NCI-H526 treated with DMSO at 0.1 percent for 48 hours (cell line): ENCODE results near the gene KRTAP9-2.
"Not testable (repeated sequence)": the region's sequence is repeated elsewhere in the genome, so short reads cannot be mapped to it uniquely, and the experiment has no call there.

Experiments
- DNase-seq: peaks from one replicate; lab custom pipeline; 2025; lab: John Stamatoyannopoulos, UW

KRTAP9-2 gene, protein sequence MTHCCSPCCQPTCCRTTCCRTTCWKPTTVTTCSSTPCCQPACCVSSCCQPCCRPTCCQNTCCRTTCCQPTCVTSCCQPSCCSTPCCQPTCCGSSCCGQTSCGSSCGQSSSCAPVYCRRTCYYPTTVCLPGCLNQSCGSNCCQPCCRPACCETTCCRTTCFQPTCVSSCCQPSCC

DNA sequence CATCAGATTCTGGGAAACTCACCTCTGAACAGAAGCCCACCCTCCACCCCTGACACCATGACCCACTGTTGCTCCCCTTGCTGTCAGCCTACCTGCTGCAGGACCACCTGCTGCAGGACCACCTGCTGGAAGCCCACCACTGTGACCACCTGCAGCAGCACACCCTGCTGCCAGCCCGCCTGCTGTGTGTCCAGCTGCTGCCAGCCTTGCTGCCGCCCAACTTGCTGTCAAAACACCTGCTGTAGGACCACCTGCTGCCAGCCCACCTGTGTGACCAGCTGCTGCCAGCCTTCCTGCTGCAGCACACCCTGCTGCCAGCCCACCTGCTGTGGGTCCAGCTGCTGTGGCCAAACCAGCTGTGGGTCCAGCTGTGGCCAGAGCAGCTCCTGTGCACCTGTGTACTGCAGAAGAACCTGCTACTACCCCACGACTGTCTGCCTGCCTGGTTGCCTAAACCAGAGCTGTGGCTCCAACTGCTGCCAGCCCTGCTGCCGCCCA lies at the start of gene KRTAP9-2:
TSS of gene KRTAP9-2 (plus strand) at position 51 of the 498 bp plus-strand sequence. CDS start at position 58, 7 bp downstream.
- DNase-seq: not testable (repeated sequence)

DNA sequence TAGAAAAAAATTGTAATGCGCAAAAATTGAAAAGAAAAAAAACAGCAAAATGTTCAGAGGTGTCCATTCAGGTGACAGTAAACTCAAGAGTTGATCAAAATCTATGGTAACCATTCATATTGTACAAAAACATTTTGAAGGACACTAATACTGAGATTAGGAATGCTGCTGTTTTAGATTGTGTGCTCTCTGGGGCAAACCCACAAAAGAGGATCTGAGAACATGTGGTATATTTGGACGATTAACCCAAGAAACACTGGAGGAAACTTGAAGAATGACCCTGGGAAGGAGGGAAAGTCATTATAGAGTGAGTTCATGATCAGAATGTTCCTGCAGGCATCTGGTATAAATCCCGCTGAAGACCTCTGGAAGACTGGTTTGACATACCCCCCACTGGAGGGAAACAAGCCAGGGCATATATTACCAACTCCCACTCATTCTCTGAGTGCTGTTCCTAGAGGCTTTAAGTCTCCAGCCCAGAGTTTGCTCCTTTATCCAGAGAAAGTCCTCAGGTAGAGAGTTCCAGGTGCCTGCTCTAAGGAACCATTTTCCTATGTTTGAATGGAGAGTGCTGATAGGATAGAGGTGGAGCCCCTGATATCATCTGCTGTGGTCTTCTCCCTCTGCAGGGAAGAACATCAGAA lies 49.6 kb upstream of the KRTAP9-2 start:
- DNase-seq: no peak

DNA sequence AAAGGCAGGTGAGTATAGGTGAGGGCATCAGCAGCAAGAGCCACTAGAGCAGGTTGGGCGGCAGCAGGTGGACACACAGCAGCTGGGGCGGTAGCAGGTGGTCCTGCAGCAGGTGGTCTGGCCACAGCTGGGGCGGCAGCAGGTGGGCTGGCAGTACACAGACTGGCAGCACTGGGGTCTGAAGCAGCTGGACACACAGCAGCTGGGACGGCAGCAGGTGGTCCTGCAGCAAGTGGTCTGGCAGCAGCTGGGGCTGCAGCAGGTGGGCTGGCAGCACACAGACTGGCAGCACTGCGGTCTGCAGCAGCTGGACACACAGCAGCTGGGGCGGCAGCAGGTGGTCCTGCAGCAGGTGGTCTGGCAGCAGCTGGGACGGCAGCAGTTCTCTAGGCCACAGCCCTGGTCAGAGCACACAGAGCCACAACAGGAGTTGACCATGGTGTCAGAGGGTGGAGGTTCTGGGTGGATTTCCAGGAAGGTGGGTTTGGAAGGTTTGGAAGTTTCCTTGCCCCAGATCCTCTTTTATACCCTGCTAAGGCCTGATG lies 48.6 kb upstream of the KRTAP9-2 start, which contains the start of gene KRTAP4-2:
TSS of gene KRTAP4-2 (minus strand) at position 495 of the 545 bp plus-strand sequence. CDS start at position 438, 57 bp downstream.
- DNase-seq: no peak

DNA sequence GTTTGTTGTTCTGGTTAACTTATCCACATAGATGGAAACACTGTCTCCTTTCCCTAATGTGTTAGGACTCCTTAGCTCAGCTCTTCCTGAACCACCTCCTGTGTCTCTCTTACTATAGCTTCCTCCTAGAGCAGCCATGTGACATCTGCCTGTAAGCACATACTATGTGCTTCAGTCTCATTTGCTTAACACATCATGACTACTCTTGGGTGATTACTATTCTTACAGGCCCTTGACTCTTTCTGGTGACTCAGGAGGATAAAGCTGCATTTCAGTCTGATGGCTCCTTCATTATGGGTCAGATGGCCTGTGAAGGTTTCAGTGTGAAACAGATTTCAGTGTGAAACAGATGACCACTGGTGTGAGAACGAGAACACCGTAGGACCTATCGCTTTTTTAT lies 48.1 kb upstream of the KRTAP9-2 start:
- DNase-seq: no peak

DNA sequence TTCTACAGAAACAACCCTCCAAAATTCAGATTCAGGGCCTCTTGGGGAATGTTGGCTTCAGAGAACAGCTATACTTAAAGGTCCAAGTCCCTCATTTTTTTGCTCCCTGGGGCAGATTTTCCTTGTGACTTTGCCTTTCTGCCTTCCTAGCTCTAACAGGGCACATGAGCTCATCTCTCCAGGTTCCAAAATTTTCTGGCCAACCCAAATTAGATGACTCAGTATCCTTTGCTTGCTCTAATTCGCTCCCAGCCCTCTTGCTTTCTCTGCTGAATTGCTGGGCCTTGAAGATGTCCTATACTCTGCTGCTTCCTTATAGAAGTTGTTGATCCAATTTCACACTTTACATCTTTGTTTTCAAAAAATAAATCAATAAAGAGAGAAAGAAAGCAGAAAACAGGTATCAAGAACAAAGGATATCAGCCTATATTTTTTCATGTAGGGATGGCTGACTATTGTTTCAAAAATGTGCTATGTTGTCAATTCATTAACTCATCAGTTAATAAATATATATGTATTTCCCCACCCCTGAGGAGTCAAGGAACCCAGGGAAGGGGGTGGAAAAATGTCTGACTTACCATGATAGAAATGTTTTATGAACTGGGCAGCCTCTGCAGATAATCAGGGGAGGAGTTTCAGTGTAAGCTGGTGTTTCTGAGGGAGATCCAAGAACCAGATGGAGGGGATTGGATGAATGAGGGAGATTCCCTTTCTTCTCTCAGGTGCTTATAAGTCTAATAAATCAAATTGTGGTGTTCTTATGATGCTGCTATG lies 47.4 kb upstream of the KRTAP9-2 start:
- DNase-seq: no peak

DNA sequence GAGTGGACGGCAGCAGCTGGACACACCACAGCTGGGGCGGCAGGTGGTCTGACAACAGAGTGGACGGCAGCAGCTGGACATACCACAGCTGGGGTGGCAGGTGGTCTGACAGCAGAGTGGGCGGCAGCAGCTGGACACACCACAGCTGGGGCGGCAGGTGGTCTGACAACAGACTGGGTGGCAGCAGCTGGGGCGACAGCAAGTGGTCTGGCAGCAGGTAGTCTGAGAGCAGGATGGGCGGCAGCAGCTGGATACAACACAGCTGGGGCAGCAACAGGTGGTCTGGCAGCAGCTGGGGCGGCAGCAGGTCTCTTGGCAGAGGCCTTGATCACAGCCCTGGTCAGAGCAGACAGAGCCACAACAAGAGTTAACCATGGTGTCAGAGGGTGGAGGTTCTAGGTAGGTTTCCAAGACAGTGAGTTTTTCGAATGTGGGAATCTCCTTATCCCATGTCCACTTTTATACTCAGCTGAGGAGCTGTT lies 41.9 kb upstream of the KRTAP9-2 start, which contains the start of gene KRTAP4-1:
TSS of gene KRTAP4-1 (minus strand) at position 432 of the 482 bp plus-strand sequence. CDS start at position 375, 57 bp downstream.
- DNase-seq: no peak

DNA sequence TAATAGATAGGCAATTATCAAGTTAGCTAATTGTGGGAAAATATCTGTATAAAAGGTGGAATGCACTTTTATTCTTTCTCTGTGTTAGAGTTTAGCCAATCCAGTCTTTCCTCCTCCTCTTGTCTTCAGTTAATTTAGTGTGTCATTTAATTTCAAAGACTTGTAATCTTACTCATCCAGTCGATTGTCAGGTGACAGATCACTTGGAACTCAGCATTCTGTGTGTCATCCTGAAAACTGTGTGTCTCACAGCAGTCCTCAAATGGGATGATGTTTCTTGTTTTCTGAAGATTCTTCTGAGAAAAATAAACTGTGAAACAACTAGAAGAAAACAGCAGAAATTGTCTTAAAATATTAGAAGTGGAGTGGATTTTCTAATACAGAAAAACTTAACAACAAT lies 41.4 kb upstream of the KRTAP9-2 start:
- no peak for DNase-seq

DNA sequence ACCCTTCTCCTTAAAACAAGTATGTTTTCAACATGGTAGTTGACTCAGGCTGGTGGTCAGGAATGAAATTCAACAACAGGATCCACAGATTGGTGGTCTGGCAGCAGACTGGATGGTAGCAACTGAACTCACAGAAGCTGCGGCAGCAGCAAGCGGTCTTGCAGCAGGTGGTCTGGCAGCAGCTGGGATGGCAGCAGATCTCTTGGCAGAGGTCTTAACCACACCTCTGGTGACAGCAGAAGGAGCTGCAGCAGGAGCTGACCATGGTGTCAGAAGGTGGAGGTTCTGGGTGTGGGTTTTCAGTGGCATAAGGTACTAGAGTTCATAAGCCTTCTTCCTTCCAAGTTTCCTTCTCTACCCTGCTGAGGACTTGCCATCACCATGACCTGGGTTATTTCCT lies 39.6 kb upstream of the KRTAP9-2 start:
- no peak for DNase-seq

DNA sequence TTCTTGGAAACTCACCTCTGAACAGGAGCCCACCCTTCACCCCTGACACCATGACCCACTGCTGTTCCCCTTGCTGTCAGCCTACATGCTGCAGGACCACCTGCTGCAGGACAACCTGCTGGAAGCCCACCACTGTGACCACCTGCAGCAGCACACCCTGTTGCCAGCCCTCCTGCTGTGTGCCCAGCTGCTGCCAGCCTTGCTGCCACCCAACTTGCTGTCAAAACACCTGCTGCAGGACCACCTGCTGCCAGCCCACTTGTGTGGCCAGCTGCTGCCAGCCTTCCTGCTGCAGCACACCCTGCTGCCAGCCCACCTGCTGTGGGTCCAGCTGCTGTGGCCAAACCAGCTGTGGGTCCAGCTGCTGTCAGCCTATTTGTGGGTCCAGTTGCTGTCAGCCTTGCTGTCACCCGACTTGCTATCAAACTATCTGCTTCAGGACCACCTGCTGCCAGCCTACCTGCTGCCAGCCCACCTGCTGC lies 36.6 kb upstream of the KRTAP9-2 start, which contains the start of gene KRTAP9-1:
TSS of gene KRTAP9-1 (plus strand) at position 51 of the 482 bp plus-strand sequence. CDS start at position 51, 0 bp downstream.
- not testable (repeated sequence) for DNase-seq

DNA sequence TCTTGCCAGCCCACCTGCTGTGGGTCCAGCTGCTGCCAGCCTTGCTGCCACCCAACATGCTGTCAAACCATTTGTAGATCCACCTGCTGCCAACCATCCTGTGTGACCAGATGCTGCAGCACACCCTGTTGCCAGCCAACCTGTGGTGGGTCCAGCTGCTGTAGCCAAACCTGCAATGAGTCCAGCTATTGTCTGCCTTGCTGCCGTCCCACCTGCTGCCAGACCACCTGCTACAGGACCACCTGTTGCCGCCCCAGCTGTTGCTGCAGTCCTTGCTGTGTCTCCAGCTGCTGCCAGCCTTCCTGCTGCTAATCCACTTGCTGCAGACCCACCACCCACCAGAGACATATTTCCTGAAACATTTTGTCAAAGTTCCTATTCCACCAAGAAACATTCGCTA lies 36.1 kb upstream of the KRTAP9-2 start:
- no peak for DNase-seq

DNA sequence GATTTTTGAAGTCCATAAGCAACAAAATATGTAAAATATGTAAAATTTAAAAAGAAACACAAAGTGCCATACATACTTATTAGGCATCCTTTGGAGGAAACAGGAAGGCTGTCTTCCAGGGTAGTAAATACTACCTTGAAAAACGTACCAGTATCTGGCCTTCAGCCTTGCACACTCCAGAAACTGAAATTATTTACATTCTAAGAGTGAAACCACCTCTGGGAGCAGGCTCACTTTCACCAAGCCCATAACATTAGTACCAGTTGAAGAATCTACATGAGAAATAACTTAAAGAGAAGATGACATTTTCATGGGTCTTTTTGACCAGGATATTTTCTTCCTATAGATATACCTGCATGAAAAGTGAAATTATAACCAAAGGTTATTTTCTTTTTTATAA lies 30.4 kb upstream of the KRTAP9-2 start:
- no peak for DNase-seq

DNA sequence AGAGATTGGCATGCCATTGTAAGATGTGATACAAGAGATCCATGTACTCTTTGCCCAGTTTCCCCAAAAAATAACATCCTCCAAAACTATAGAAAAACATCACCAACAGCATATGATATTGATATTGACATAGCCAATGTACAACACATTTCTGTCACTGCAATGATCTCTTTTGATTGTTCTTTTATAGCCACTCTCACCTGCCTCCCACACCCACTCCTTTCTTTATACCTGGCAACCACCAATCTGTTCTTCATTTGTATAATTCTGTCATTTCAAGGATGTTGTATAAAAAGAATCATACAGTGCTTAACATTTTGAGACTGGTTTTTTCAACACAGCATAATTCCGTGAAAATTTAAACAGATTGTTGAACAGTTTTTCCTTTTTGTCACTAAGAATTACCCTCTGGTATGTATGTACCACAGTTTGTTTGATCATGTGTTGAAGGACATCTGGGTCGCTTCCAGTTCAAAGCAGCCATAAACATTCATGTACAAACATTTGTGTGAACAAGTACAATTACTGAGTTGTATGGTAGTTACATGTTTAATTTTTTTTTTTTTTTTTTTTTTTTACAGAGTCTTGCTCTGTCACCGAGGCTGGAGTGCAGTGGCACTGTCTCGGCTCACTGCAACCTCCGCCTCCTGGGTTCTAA lies 26.9 kb upstream of the KRTAP9-2 start:
- DNase-seq: no peak

DNA sequence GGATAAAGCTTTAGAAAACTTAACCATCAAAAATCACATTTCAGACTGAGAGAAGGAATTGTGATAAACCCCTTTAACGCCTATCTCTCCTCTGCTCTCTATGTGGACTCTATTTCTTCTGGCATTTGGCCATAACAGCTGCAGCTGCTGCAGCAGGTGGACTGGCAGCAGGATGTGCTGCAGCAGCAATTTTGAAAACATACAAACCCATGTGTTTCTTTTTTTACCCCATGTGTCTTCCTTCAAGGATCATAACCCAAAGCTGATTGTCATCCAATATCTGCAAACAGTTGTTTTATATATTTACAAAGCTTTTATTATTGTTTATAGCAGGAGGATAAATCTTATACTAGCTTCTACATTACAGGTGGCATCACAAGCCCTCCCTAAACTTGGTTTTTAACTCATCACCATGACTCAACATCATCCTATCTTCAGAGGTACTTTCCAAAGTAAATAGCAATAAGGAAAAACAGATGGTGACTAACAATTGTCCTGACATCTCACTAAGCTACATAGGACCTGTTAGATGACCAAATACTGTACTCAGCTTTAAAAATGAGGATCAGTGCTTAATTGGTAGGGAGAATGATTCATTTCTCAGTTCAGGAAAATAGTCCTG lies 14.5 kb upstream of the KRTAP9-2 start:
- DNase-seq: no peak

DNA sequence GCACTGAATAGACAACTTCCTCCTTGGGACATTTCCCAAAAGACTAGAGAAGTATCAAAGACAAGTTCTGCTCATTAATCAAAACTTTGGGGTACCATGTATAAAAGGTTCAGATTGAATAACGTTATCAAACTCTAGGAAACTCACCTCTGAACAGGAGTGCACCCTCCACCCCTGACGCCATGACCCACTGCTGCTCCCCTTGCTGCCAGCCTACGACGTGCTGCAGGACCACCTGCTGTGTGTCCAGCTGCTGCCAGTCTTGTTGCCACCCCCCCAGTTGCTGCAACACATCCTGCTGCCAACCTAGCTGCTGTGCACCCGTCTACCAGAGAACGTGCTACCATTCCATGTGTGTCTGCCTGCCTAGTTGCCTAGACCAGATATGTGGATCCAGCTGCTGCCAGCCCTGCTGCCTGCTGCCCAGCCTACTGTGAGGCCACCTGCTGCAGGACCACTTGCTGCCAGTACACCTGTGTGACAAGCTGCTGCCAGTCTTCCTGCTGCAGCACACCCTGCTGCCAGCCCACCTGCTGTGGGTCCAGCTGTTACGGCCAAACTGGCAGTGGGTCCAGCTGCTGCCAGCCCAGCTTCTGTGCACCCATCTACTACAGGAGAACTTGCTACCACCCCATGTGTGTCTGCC lies 13.8 kb upstream of the KRTAP9-2 start:
- DNase-seq: no peak

DNA sequence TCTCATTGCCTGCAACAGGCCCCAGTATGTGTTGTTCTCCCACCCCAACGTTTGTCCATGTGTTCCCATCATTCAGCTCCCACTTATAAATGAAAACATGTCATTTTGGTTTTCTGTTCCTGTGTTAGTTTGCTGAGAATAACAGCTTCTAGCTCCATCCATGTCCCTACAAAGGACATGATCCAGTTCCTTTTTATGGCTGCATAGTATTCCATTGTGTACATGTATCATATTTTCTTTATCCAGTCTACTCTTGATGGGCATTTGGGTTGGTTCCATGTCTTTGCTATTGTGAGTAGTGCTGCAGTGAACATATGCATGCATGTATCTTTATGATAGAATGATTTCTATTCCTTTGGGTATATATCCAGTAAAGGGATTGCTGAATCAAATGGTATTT lies 10.8 kb upstream of the KRTAP9-2 start:
- DNase-seq: no peak

DNA sequence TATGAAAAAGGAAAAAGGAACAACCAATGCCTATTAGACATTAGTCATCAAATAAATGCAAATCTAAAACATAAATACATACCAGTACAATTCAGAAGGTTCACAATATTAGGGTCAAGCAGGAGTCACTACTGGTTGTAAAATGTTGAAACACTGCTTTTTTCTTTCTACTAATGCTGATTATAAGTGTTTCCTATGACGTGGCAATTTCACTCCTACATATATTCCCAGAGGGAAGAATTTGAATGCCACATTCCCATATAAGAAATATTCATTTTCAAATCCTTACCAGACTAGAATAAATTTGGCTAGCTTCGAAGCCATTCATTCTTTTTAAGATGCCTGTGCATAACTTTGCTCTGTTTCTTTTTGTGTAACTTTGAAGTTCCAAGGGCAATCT lies 2.6 kb upstream of the KRTAP9-2 start:
- DNase-seq: no peak

DNA sequence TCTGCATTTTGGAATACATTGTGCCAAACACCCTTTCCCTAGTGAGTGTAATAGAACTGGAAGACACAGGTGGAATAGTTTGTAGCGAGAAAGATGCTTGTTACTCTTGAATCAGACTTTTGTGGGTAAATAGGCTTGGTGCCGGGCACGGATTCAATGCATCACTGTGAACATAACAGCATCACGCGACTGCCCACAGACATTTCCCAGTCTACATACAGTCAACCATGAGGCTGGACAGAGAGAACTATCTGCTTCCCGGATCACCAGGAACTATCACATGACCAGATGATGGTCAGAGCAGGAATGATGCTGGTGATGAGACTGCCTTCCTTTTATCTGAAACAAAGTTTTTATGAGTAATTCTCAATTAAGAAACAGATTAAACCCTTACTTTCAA lies 397 bp upstream of the KRTAP9-2 start:
- DNase-seq: no peak

DNA sequence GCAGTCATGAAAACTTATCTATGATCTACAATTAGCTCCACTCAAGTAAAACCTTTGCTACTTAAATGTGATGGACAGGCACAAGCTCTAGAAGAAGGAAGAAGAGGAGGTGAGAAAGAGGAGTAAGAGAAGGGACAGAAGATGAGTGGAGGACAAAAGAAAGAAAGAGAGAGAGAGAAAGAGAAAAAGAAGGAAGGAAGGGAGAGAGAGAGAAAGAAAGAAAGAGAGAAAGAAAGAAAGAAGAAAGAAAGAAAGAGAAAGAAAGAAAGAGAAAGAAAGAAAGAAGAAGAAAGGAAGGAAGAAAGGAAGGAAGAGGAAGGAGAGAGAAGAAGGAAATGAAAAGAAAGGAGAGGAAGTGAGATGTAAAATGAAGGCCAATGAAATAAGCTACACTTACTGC lies 3.6 kb downstream of the KRTAP9-2 start:
- DNase-seq: no peak

DNA sequence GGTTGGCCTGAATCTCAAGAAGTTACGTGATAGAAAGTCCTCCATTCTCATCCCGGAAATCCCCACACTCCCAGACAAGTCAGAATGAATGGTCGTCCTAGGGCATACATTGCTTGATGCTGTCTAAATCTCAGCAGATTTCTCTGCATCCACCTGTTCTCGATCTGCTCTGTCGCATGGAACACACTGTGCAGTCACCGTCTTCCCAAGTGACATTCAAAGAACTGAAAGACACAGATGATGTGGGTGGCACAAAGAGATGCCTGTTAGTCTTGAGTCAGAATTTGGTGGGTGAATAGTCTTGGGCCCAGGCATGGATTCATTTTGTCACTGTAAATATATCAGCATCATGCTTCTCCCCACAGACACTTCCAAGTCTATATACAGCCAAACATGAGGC lies 5.3 kb downstream of the KRTAP9-2 start:
- no peak for DNase-seq

DNA sequence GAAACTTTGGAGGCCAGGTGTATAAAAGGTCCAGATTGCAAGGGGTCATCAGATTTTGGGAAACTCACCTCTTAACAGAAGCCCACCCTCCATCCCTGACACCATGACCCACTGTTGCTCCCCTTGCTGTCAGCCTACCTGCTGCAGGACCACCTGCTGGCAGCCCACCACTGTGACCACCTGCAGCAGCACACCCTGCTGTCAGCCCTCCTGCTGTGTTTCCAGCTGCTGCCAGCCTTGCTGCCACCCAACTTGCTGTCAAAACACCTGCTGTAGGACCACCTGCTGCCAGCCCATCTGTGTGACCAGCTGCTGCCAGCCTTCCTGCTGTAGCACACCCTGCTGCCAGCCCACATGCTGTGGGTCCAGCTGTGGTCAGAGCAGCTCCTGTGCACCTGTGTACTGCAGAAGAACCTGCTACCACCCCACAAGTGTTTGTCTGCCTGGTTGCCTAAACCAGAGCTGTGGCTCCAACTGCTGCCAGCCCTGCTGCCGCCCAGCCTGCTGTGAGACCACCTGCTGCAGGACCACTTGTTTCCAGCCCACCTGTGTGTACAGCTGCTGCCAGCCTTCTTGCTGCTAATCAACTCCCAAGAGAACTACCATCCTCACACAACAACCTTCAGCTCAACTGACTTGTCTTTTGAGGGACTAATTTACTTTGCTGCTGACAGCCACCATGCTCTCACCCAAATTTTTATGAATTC lies 6.1 kb downstream of the KRTAP9-2 start, which contains the start of gene KRTAP9-3:
TSS of gene KRTAP9-3 (plus strand) at position 51 of the 707 bp plus-strand sequence. CDS start at position 104, 53 bp downstream.
- DNase-seq: not testable (repeated sequence)
